D721Med (cell line): ENCODE results near the gene CDYL2.

Experiments used
- DNase-seq: peaks from one replicate; pipeline ENCODE4 v3.0.0; 2011; ENCODE audit warnings: low spot score; ENCODE audit not compliant: insufficient read length
- FAIRE-seq: peaks from 2 replicates; lab custom pipeline; 2011; peaks lifted over from hg19 to GRCh38; lab: Jason Lieb, UNC
- CTCF ChIP-seq: IDR thresholded peaks from 2 replicates; pipeline ENCODE4 v1.5.1; 2012; ENCODE audit warnings: mild to moderate bottlenecking, control low read depth; ENCODE audit not compliant: insufficient read depth; ENCODE audit errors: missing control alignments

Gene CDYL2

GRCh38 chr16:80569440-80570105 lies 234.8 kb downstream of the CDYL2 start:
- no peak for TF ChIP-seq CTCF
- no peak for FAIRE-seq
- no peak for DNase-seq

- no peak for TF ChIP-seq CTCF
- no peak for FAIRE-seq
- no peak for DNase-seq
Measured at GRCh38 chr16:80564394-80564793, 240.0 kb downstream of the CDYL2 start.

- FAIRE-seq (no peak), DNase-seq (no peak)
- no peak for TF ChIP-seq CTCF
Measured at GRCh38 chr16:80563066-80563465, 241.3 kb downstream of the CDYL2 start.

- FAIRE-seq = no peak
- no peak for DNase-seq
- TF ChIP-seq CTCF = no peak
Measured at GRCh38 chr16:80559369-80559768, 245.0 kb downstream of the CDYL2 start.

- no peak for TF ChIP-seq CTCF
- DNase-seq (no peak), FAIRE-seq (no peak)
Measured at GRCh38 chr16:80557037-80557436, 247.4 kb downstream of the CDYL2 start.

GRCh38 chr16:80556481-80556880 lies 247.9 kb downstream of the CDYL2 start:
- TF ChIP-seq CTCF = no peak
- no peak for FAIRE-seq

GRCh38 chr16:80554033-80554432 lies 250.4 kb downstream of the CDYL2 start:
- FAIRE-seq = no peak

More at GRCh38 chr16:80556481-80556880, 247.9 kb downstream of the CDYL2 start:
- no peak for DNase-seq

More at GRCh38 chr16:80554033-80554432, 250.4 kb downstream of the CDYL2 start:
- DNase-seq = no peak
- TF ChIP-seq CTCF = no peak
